GM19351 (cell line): ENCODE measurements around the gene C3orf18.
A peak's percentile ranks its signal among the peaks of the same experiment; 100 is the strongest.

ENCODE experiments used
- ATAC-seq: cut with Tn5 transposase; IDR thresholded peaks from one replicate; pipeline ENCODE4 v1.9.1; 2021; ENCODE audit warnings: mild to moderate bottlenecking, moderate library complexity; ENCODE audit not compliant: unreplicated experiment

Gene C3orf18

DNA sequence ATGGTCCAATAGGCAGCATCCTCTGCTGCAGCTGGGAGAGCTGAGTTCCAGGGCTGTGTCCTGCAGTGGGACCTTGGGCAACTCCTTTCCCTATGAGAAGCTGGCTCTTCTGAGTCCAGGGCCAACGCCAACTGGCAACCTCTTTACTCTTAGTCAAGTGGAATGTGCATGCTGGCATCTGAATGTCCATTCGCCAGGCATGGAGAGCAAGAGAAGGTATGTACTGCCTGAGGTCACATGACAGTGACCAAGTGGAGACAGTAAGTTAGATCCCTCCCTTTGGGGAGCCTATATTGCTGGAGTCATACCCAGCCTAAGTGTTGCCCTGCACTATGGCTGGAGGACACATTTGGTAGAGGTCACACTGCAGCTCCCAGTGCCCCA is 13.9 kb upstream of the C3orf18 start:
- no peak for ATAC-seq

DNA sequence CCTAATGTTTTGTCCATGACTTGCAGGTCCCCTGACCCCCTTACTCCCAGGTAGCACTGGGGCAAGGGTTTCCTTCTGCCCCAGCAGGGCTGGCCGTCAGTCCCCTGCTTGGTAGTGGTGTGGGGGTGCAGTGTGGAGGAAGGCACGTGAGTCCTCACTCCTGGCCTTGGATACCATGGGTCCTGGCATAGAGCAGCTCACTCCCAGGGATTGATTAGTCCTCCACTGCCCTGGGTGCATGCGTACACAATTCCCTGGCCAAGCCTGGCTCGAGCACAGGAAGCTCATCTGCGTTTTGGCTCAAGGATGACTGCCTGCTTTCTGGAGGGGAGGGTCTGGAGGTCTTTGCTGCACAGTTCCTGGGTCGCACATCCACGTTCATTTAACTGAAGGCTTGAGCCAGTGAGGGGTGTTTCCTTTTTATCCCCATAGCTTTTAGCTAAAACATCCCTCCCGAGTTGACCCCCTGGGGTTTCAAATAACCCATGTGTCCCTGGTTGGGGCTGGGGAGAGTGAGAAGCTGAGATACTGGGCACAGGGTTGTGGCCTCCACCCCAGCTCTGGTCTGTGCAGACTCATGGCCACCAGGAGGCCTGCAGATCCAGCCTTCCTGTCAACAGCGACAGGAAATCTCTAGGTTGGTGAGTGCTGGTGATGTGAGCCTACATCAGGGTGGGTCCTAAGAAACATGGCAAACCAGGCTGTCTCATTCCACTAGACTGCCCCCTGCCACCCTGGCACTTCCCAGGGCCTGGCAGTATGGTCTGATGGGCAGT is 13.3 kb upstream of the C3orf18 start:
- ATAC-seq, result no peak

DNA sequence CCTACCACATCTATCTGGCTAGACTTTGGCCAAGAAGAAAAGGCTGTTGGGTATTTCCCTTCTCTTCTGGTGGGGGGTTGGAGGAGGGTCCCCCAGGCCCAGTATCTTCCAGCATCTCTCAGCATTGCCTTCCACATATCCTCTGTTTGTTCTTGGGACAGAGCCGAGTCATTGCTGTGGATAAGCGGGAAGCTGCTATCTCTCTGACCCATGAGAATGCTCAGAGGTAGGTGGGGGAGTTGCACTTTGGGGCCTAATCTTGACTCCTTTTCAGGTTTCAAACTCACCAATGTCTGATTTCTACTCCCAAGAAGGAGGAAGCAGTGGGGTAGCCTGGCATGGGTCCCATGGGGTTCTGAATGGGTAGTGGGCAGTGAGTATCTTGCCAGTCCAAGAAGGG is 9.8 kb upstream of the C3orf18 start:
- ATAC-seq, result no peak

DNA sequence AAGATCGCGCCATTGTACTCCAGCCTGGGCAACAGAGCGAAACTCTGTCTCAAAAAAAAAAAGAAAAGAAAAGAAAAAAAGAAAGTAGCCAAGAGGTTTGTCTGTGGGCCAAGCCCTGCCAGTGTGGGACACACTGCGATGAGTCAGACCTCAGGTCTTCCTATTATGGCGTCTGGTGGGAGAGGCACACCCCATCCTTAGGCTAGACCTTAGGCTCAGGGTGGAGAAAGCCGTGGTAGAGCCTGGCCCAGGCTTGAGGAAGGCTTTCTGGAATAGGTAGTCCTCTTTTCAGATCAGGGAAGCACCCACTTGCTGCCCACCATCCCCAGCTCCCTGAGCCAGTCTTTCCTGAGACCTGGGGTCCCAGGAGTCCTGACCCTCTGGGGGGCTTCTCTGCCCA is 7.8 kb upstream of the C3orf18 start:
- no peak for ATAC-seq

DNA sequence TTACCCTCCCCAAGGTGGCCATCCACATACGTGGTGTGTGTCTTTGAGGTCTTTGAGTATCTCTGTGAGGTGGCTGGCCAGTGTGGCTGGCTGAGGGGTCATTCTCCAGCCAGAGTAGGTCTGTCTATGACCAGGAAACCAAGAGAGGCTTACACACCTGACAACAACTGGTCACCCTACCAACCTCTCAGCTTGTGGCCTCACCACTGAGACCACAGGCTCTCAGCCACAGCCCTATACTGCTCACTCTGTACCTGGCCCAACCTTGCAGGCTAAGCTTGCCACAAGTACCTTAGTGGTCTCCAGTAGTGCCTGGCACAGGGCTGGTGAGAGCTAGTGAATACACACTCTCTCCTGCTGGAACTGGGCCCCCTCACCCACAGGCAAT is 6.9 kb upstream of the C3orf18 start:
- ATAC-seq, result no peak

DNA sequence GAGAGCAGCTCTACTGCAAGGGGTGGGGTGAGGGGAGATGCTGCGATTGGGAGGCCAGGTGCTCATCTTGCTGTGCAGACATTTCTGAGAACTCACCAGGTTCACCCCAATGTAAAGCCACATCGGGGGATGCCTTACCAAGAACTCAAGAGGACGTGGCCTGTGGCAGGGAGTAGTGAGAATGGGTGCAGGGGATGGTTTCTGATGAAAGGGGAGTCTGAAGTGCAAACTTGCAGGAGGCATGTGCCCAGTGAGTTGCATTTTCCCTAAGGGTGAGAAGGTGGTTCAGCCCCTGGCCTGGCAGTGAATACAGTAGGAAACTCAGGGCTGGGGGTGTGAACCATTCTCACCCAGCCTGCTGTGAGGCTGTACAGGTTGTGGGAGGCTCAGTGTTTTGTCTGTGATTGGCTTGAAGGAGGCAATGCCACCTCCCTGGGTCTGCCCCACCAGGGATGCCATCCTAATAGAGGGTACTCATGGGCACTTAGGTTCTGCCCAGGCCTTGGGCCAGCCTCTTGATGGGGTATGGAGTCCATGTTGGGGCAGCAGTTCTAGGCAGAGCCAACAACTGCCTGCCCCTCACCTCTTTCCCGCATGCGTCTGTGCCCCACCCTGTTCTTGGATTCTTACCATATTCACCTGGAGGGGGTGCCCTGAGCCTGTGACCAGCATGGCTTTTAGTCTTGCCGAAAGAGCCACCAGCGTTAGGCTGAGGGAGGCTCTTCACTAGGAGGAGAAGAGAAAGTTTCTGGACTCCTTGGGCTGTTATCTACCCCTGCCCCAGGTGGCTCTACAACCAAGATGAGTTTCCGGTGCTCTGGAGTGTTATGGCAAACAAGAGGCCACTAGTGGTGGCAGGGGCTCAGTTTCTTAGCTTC is 6.3 kb upstream of the C3orf18 start:
- no peak for ATAC-seq

DNA sequence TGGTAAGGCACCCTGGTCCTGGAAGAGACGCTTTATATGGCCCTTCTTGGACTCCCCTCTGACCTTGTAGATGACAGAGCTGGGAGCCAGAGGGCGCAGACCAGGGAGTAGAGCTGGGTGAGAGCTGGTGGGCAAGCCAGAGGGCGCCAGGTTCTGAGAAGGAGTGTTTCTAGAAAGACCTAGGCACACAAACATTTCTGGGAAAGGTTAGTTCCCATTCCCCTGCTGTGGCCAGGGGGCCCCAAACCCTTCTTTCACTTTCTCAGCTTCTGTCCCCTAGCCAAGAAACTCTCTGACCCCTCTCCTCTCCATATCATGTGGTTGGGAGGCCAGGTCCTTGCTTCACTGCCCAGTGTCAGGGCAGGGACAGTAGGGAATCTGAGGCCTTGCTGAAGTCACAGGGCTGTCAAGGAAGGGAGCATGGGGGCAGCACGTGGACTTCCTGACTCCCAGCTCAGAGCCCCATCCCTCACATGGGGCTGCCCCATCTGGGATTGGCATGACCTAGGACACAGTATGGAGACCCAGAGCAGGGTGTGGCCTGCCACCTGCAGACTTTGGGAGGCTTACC is 5.3 kb upstream of the C3orf18 start:
- no peak for ATAC-seq

DNA sequence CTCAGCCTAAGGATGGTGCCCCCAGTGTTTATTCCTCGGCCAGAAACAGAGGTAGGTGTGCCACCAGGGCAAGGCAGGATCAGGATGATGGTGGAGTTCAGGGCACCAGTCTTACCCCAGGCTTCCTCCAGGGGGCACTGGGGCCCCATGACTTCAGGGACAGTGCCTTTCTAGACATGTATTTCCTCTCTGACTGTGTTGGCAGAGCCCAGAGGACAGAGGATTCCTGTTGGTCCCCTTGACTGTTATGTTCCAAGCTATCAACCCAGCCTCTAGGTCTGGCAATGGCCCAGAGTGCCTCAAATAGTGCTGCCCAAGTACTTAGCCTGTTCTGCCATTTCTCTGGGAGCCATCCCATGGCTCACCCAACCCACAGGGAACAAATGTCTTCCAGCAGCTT is 4.6 kb upstream of the C3orf18 start:
- ATAC-seq, result peak; percentile 27

DNA sequence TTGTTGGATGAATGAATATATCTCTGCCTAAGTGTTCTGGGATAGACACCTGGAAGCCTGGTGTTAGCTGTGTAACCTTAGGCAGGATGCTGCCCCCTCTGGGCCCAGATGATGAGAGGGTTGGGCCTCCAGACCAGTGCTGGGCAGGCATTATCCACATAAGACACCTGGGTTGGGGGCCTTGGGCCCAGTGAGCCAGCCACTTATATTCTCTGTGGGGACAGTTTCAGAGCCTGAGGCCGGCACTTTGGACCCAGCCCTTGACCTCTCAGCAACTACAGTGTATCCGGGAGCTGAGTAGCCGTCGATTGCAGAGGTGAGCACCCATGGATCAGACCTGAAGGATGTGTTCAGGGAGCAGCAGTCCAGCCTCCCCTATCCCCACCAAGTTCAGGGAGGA is 3.9 kb upstream of the C3orf18 start:
- no peak for ATAC-seq

DNA sequence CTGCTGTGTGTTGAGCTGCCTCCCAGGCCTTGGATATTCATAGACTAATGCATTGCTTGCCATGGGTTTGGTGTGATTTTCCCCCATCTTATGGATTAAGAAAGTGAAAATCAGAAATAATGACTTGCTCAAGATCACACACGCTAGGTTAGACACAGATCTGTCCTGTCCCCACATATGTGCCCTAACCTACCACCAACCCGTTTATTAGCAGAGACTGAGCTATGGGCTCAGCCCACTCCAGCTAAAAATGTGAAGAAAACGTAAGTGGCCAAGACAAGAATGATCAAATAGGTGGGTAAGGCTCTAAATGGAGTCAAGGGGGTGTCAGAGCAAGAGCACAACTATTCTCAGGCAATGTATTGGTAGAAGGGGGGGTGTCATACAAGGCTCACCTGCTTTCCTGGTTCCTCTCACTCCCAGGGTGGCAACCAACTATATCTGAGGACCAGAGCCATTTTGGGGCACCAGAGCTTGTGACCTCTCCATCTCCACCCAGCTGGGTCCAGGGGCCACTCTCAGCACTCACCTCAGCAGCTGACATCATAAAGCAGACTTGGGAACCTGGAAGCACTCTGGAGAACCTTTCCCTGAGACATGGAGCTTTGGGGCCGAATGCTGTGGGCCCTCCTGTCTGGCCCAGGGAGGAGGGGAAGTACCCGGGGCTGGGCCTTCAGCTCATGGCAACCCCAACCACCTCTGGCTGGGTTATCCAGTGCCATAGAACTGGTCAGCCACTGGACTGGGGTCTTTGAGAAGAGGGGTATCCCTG is 3.1 kb upstream of the C3orf18 start:
- no peak for ATAC-seq

DNA sequence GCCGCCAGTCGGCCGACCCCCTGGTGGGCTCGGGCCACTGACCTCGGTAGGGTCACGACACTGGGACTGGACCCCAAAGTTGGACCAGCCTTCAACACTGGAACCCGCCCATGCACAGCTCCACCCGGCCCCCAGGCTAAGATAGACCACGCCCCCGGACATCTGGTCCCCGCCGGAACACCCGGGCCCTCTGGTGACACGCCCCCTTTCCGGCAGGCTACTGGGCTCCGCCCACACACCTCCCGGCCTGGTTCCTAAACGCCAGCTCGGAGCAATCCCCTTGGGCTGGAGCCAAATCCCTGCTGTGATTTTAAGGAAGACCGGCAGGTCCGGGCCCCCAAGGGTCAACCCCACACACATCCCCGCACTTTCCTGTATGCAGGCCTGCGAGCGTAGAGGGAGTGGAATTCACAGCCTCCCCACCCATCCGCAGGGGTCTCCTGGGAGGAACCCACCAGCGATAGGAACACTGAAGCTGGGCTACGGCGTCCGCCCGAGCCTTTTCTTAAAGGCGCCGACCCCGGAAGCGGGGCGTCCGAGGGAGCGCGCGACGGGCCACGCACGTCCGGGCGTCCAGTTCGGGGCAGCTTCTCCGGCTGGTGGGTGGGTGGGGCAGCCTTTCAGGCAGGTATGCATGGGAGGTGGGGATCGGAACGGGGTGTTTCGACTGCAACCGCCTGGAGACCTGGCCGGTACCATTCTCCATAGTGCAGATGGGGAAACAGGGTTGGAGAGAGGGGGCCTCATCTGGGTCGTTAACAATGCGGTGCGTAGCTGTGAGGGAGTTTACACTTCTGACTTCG is 1.6 kb upstream of the C3orf18 start, which contains the start of gene HEMK1:
HEMK1 (plus strand) TSS at position 576 of the 803 bp plus-strand sequence. CDS start 1,583 bp downstream, outside the sequence.
- ATAC-seq, result peak; percentile 59

DNA sequence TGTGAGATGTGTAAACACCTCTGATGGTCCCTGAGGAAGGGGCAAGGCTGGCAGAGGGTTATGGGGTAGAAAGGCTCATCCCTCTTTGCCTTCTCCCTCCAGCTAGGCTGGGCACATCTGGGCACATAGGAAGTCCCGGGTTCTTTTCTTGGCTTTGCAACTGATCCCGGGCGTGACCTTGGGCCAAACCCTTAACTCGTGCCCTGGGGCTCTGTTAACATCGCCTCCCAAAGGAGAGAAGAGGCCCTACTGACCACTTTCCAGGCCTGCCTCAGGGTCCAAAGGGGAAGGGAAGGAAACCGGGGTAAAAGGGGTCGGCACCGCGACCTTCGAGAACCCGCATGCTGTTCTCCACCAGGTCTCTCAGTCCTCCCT is 549 bp downstream of the C3orf18 start:
- ATAC-seq, result no peak

DNA sequence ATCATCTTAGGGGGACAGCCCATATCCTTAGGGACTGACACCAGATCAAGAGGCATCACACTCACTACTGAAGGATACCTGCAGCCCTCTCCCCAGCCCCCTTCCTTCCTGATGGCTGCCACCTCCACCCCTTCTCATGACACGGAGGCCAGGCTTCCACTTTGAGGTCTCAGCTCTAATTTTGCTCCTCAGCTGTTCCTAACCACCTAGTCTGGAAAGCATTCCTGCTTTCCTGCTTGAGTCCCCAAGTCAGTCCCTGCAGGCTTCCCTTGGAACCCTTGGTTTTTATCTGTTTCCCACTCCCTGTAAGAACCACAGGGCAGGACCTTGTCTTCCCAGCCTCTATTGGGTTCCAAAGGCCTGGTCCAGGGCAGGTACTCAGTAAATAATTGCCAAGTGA is 3.2 kb downstream of the C3orf18 start:
- no peak for ATAC-seq

DNA sequence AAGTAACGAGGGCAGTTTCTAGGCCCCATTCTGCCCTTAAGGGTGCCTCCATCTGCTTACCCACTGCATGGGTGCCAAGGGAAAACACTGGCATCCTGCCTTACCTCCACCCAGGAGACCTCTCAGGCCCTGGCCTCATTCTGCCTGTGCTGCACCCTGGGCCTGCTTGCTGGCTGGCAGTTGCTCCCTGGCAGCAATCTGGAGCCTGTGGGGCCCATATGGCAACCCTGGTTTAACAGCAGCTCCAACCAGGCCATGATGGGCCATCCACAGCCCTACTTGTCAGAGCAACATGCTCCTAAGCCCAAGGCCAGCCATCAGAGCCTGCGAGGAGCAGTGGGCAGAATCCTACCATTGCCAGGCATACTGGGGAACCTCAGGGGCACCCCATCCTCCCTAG is 3.7 kb downstream of the C3orf18 start:
- no peak for ATAC-seq

DNA sequence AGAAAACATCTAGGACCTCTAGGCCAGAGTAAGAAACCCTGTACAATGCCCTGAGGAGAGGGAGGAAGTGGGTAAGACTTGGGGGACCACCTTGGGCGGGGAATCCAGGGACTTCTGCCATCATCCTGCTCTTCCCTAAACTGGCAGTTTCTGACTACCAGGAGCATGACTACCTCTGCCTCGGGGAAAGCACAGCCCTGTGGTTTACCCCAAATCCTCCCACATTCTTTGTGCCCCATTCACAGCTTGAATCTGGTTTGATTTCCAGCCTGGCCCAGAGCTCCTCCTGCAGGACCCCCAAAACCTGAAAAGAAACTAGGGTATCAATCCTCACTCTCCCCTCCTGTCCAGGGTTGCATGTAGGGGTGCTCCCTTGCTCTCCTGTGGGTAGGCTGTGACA is 4.7 kb downstream of the C3orf18 start:
- no peak for ATAC-seq

DNA sequence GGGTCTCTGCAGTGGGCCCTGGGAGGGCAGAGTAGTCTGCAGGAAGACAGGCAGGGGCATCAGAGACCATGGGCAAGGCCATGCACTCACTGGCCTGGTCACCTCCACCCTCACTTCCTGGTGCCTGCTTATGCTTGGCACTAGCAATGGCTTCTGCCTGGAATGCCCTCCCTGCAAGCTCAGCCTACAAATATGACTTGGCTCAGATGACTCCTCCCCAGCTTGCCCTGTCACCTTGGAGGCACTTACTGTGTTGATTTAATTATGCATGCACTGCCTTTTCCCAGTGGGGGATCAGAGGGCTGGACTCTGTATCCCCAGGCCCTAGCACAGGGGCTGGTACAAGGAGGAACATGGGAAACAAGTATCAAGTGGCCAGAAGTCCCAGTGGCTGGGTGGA is 7.8 kb downstream of the C3orf18 start:
- no peak for ATAC-seq

DNA sequence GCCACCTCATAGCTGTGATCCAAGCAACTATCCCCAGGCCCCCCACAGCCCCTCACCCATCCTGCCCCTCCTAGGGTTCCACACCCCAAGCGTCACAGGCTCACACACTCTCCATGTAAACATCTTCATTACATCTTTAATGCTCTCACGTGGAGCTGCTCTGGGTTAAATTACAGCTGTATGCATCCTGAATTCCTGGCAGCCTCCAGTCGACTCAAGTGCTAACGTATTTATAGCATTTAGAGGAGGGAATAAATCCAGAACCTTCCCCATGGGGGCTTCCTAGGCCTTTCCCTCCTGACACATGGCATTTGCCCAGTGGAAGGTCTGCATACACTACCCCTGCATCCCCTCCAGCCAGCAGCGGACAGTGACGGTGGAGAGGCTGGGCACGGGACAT is 9.6 kb downstream of the C3orf18 start:
- ATAC-seq, result no peak

DNA sequence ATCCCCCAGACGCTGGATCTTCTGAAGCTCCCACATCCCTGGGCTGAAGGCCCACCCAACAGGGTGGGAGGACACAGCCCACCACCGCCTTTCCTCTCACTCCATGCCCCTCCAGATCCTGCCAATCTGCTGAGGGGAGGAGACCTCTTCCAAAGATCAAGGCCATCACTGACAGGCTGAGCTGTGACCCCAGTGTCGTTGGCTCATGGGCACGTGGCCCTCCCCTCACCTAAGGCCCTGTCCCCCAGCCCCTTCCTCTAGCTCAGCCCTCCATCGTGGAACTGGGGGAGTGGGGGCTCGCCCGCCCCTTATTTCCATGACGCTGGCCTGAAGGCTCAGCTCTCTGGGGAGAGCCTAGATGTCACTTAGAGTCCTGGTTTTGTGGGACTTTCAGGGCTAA is 10.4 kb downstream of the C3orf18 start:
- ATAC-seq, result no peak

DNA sequence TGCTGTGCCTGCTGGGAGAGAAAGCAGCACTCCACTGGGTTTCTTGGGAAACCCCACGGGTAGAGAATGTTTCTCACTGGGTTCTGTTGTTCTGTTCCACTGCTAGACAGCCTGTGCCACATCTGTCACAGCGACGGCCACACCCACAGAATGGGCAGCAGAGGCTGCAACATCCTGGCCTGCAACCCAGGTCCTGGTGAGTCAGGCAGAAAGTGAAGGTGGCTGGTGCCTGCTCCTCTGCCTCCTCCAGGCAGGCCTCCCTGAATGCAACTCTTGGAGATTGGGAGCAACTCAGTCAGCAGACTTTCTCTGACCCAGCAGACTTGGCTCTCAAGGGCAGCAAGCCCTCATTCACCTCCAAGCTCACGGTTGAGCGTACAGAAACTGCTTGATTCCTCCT is 13.0 kb downstream of the C3orf18 start:
- ATAC-seq, result no peak

DNA sequence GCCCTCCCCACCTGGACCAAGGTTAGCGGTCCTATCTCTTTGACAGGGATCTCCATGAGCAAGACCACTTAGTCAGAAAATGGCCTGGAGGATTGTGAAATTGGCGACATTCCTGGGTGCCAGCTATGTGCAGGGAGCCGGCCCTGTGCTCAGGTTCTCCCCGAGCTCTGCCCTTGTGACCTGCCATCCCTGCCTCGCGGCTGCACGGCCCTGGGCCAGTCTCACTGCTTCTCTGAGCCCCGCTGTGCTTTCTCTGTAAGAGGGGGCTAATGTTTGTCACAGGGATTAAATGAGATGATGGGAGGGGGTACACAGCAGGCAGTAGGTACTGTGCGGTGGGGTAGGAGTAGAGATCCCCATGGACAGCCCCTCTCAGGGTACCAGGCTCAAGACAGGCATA is 14.9 kb downstream of the C3orf18 start:
- ATAC-seq, result no peak
